Neural progenitor cell (in vitro differentiated cells): ENCODE results near the gene MIEF2. TPM values are rescaled to one million over a fixed set of nuclear protein-coding genes. Genes with fewer than 3 reads are reported as not detected.

Experiments used
- DNase-seq: peaks from one replicate; pipeline ENCODE4 v3.0.0-alpha.2; 2016; ENCODE audit warnings: low spot score
- H2AFZ ChIP-seq: fragments of 200-600 bp; sonication (generic); replicated peaks from 2 replicates; pipeline ENCODE4 v1.6.1; 2016; ENCODE audit warnings: antibody characterized with exemption
- H3F3A ChIP-seq: fragments of 200-600 bp; sonication (generic); 2 replicates; pipeline ENCODE4 v1.6.1; 2016; ENCODE audit warnings: antibody characterized with exemption, low read depth
- H3K27ac ChIP-seq: fragments of 200-600 bp; sonication (generic); 2 replicates; pipeline ENCODE4 v1.5.1; 2016; ENCODE audit warnings: mild to moderate bottlenecking
- H3K27me3 ChIP-seq: fragments of 200-600 bp; sonication (generic); 2 replicates; pipeline ENCODE4 v1.6.1; 2016; ENCODE audit warnings: mild to moderate bottlenecking, moderate library complexity
- H3K36me3 ChIP-seq: fragments of 200-600 bp; sonication (generic); 2 replicates; pipeline ENCODE4 v1.5.1; 2016
- H3K4me1 ChIP-seq: fragments of 200-600 bp; sonication (generic); 2 replicates; pipeline ENCODE4 v1.6.1; 2016; ENCODE audit warnings: mixed run types
- H3K4me2 ChIP-seq: fragments of 200-600 bp; sonication (generic); 2 replicates; pipeline ENCODE4 v1.6.1; 2016
- H3K4me3 ChIP-seq: fragments of 200-600 bp; sonication (generic); 2 replicates; pipeline ENCODE4 v1.5.1; 2016
- H3K79me2 ChIP-seq: fragments of 200-600 bp; sonication (generic); 2 replicates; pipeline ENCODE4 v1.6.1; 2016; ENCODE audit warnings: low read depth
- H3K9ac ChIP-seq: fragments of 200-600 bp; sonication (generic); 2 replicates; pipeline ENCODE4 v1.6.1; 2016
- H3K9me3 ChIP-seq: fragments of 200-600 bp; sonication (generic); 2 replicates; pipeline ENCODE4 v1.5.1; 2016; ENCODE audit warnings: low read depth
- H4K20me1 ChIP-seq: fragments of 200-600 bp; sonication (generic); 2 replicates; pipeline ENCODE4 v1.6.1; 2016; ENCODE audit warnings: low read depth
- H3K27ac Mint-ChIP-seq: 3 replicates; pipeline ENCODE4 v1.8.0; 2021; ENCODE audit warnings: mixed read lengths
- H3K27me3 Mint-ChIP-seq: 2 replicates; pipeline ENCODE4 v1.8.0; 2022; ENCODE audit warnings: low read depth, mild to moderate bottlenecking, inconsistent platforms, moderate library complexity, mixed read lengths; ENCODE audit not compliant: insufficient read depth
- H3K36me3 Mint-ChIP-seq: 3 replicates; pipeline ENCODE4 v1.8.0; 2021; ENCODE audit warnings: mixed read lengths
- H3K4me1 Mint-ChIP-seq: 3 replicates; pipeline ENCODE4 v1.8.0; 2021; ENCODE audit warnings: mixed read lengths
- H3K4me3 Mint-ChIP-seq: 3 replicates; pipeline ENCODE4 v1.8.0; 2021; ENCODE audit warnings: mild to moderate bottlenecking, moderate library complexity, mixed read lengths
- H3K9me3 Mint-ChIP-seq: 3 replicates; pipeline ENCODE4 v1.8.0; 2020; ENCODE audit warnings: mixed read lengths
- EZH2 ChIP-seq: fragments of 200-600 bp; sonication (generic); IDR thresholded peaks from 2 replicates; pipeline ENCODE4 v1.6.1; 2017; ENCODE audit warnings: antibody characterized with exemption, mild to moderate bottlenecking, moderate library complexity
- EZH2phosphoT487 ChIP-seq: fragments of 200-600 bp; sonication (generic); IDR thresholded peaks from 2 replicates; pipeline ENCODE4 v1.6.1; 2017; ENCODE audit warnings: antibody characterized with exemption
- total RNA-seq: library from RNA; depleted of rRNA; stranded (reverse); fragments of >200 nt; gene quantifications from 2 replicates; pipeline ENCODE4 v1.2.3, GENCODE V29; 2015; ENCODE audit warnings: low replicate concordance
- TF ChIP-seq, protein P1 (sequence below): fragments of 200-600 bp; sonication (generic); IDR thresholded peaks from 2 replicates; pipeline ENCODE4 v1.5.1; 2017; ENCODE audit warnings: antibody characterized with exemption, mild to moderate bottlenecking

Gene MIEF2
- total RNA-seq, 1 donor from 2014 or later, result 8.1 TPM

- Histone ChIP-seq H3K36me3 (peaks cover 6% of the 10 kb centered on the region), H2AFZ (no peak overlapping the region), H3K4me2 (no peak overlapping the region), H3F3A (no peaks in the 10 kb centered on the region), H3K4me3 (no peak overlapping the region), H3K27me3 (no peaks in the 10 kb centered on the region), H3K9me3 (no peaks in the 10 kb centered on the region), H3K4me1 (no peaks in the 10 kb centered on the region), H4K20me1 (peaks cover 4% of the 10 kb centered on the region), H3K27ac (no peak overlapping the region), H3K9ac (no peak overlapping the region), H3K79me2 (no peaks in the 10 kb centered on the region)
- H3K36me3 Mint-ChIP-seq, result peaks cover 37% of the 10 kb centered on the region
- H3K27ac Mint-ChIP-seq, result no peak overlapping the region
- TF ChIP-seq, protein P1, sequence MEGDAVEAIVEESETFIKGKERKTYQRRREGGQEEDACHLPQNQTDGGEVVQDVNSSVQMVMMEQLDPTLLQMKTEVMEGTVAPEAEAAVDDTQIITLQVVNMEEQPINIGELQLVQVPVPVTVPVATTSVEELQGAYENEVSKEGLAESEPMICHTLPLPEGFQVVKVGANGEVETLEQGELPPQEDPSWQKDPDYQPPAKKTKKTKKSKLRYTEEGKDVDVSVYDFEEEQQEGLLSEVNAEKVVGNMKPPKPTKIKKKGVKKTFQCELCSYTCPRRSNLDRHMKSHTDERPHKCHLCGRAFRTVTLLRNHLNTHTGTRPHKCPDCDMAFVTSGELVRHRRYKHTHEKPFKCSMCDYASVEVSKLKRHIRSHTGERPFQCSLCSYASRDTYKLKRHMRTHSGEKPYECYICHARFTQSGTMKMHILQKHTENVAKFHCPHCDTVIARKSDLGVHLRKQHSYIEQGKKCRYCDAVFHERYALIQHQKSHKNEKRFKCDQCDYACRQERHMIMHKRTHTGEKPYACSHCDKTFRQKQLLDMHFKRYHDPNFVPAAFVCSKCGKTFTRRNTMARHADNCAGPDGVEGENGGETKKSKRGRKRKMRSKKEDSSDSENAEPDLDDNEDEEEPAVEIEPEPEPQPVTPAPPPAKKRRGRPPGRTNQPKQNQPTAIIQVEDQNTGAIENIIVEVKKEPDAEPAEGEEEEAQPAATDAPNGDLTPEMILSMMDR, result no peak
- no peak for TF ChIP-seq EZH2phosphoT487
- no peaks in the 10 kb centered on the region for H3K4me1 Mint-ChIP-seq
- no peak for DNase-seq
- H3K4me3 Mint-ChIP-seq, result no peak overlapping the region
- H3K27me3 Mint-ChIP-seq, result peaks cover 2% of the 10 kb centered on the region
- no peaks in the 10 kb centered on the region for H3K9me3 Mint-ChIP-seq
Observed at GRCh38 chr17:18280766-18281371, 20.4 kb downstream of the MIEF2 start.

- DNase-seq, result no peak
- Histone ChIP-seq H3K79me2 (no peaks in the 10 kb centered on the region), H3K9ac (no peak overlapping the region), H2AFZ (no peak overlapping the region), H3K4me1 (no peaks in the 10 kb centered on the region), H3K27ac (no peak overlapping the region), H3F3A (no peaks in the 10 kb centered on the region), H3K4me3 (no peak overlapping the region), H3K4me2 (no peak overlapping the region), H3K36me3 (peaks cover 6% of the 10 kb centered on the region), H4K20me1 (peaks cover 4% of the 10 kb centered on the region), H3K27me3 (no peaks in the 10 kb centered on the region), H3K9me3 (no peaks in the 10 kb centered on the region)
- Mint-ChIP-seq H3K27me3 (peaks cover 2% of the 10 kb centered on the region), H3K9me3 (no peaks in the 10 kb centered on the region), H3K4me1 (no peaks in the 10 kb centered on the region), H3K4me3 (no peak overlapping the region), H3K27ac (no peak overlapping the region), H3K36me3 (peaks cover 36% of the 10 kb centered on the region)
- TF ChIP-seq, protein P1, result no peak
- no peak for TF ChIP-seq EZH2
- TF ChIP-seq EZH2phosphoT487, result no peak
Observed at GRCh38 chr17:18281788-18282187, 21.3 kb downstream of the MIEF2 start.

DNA sequence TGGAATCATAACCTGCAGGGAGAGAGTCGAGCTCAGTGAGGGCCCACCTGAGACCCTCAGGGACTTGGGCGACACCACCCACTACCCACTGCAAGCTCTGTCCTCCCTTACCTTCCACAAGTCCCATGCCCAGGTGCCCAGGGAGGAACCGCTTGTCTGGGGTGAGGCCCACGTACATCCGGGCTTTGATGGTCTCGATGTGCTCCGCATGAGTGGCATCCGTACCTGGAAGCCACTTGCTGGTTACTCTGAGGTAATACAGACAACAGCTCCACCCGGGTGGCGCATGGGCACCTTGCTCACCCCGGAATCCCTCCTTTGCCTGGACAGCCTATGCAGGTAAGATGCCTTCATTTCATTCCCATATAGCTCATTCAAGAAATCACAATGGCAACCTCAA lies 24.8 kb downstream of the MIEF2 start:
- Histone ChIP-seq H3K27ac (no peak overlapping the region), H3K4me3 (no peak overlapping the region), H4K20me1 (peaks cover 2% of the 10 kb centered on the region), H3K9ac (no peak overlapping the region), H3K4me2 (no peak overlapping the region), H3K36me3 (peaks cover 10% of the 10 kb centered on the region), H3K27me3 (no peaks in the 10 kb centered on the region), H3K4me1 (no peaks in the 10 kb centered on the region), H3K9me3 (no peaks in the 10 kb centered on the region), H2AFZ (no peak overlapping the region), H3F3A (no peaks in the 10 kb centered on the region), H3K79me2 (no peaks in the 10 kb centered on the region)
- DNase-seq, result no peak
- Mint-ChIP-seq H3K4me3 (no peak overlapping the region), H3K27ac (no peak overlapping the region), H3K36me3 (peaks cover 41% of the 10 kb centered on the region), H3K9me3 (no peaks in the 10 kb centered on the region), H3K4me1 (no peaks in the 10 kb centered on the region), H3K27me3 (peaks cover 3% of the 10 kb centered on the region)
- TF ChIP-seq EZH2 (no peak), EZH2phosphoT487 (no peak)
- TF ChIP-seq, protein P1, result no peak
